AG09309 (cell line): Measurements from ENCODE around the gene CXCR5.
"Not testable (repeated sequence)": the region's sequence is repeated elsewhere in the genome, so short reads cannot be mapped to it uniquely, and the experiment has no call there.

Experiments
- DNase-seq: peaks from one replicate; pipeline ENCODE4 v3.0.0-alpha.2; 2010; ENCODE audit warnings: low read depth
- H3K4me3 ChIP-seq: 2 replicates; pipeline ENCODE4 v1.5.1; 2011; ENCODE audit warnings: mild to moderate bottlenecking, low read depth, low read length, moderate library complexity; ENCODE audit not compliant: control insufficient read depth
- TF ChIP-seq, protein P1 (sequence below): IDR thresholded peaks from 2 replicates; pipeline ENCODE4 v1.5.1; 2011; ENCODE audit warnings: mild to moderate bottlenecking, low read depth, low read length, inconsistent platforms; ENCODE audit not compliant: insufficient read depth, control insufficient read depth; ENCODE audit errors: missing control alignments

The CXCR5 gene, protein sequence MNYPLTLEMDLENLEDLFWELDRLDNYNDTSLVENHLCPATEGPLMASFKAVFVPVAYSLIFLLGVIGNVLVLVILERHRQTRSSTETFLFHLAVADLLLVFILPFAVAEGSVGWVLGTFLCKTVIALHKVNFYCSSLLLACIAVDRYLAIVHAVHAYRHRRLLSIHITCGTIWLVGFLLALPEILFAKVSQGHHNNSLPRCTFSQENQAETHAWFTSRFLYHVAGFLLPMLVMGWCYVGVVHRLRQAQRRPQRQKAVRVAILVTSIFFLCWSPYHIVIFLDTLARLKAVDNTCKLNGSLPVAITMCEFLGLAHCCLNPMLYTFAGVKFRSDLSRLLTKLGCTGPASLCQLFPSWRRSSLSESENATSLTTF

DNA sequence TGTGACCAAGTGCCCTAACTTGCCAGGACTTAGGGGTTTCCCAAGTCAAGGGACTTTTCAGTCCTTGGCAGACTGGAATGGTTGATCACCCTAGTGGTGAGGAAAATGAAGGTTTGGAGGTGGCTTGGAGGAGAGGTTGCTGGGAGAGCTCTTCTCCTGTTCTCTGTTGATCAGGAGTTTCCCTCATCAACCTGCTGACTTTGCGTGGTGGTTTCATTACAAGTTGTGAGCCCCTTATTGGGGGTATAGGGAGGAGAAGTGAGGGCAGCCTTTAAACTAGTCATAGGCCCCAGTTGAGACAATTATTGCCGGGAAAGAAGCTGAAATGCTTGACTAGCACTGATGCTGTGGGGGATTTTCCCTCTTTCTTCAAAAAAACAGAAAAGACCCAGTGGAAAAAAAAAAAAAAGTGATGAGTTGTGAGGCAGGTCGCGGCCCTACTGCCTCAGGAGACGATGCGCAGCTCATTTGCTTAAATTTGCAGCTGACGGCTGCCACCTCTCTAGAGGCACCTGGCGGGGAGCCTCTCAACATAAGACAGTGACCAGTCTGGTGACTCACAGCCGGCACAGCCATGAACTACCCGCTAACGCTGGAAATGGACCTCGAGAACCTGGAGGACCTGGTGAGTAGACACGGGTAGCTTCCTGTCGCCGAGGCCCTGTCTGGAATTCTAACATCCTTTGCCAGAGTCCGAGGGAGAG is at the start of gene CXCR5:
CXCR5 (plus strand) TSS at position 525 of the 704 bp plus-strand sequence; CDS start at position 575, 50 bp downstream.
- DNase-seq, result no peak
- no peak within 1 kb of the TSS for H3K4me3 ChIP-seq
- TF ChIP-seq, protein P1, sequence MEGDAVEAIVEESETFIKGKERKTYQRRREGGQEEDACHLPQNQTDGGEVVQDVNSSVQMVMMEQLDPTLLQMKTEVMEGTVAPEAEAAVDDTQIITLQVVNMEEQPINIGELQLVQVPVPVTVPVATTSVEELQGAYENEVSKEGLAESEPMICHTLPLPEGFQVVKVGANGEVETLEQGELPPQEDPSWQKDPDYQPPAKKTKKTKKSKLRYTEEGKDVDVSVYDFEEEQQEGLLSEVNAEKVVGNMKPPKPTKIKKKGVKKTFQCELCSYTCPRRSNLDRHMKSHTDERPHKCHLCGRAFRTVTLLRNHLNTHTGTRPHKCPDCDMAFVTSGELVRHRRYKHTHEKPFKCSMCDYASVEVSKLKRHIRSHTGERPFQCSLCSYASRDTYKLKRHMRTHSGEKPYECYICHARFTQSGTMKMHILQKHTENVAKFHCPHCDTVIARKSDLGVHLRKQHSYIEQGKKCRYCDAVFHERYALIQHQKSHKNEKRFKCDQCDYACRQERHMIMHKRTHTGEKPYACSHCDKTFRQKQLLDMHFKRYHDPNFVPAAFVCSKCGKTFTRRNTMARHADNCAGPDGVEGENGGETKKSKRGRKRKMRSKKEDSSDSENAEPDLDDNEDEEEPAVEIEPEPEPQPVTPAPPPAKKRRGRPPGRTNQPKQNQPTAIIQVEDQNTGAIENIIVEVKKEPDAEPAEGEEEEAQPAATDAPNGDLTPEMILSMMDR, result no peak

DNA sequence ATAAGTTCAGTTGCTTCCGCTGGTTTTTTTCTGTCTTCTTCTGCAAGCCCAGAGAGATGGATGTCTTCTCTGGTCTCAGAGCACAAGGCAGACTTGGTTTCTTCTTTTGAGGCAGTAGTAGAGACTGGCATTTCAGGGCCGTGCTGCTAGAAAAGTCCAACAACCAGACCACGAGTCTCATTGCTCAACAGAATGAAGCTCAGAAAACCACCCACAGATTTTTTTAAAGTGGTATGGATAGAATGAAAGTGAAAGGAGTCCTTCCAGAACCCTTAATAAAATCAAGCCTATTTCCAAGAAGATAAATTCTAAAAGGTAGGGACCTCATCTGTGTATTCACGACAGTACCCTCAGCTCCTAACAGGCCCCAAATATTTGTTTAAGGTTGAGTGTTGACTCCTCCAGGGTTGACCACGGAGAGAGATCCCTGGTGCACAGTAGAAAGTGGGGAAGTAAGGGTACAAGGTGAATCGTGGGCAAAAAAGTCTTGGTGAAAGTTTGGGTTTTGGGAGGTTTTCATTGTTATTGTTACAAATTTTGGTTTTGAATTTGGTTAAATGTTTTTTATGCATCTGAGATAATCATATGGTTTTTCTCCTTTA is 49.2 kb upstream of the CXCR5 start:
- peak; percentile 4 for DNase-seq
- H3K4me3 ChIP-seq, result no peak overlapping the region
- TF ChIP-seq, protein P1, result no peak

DNA sequence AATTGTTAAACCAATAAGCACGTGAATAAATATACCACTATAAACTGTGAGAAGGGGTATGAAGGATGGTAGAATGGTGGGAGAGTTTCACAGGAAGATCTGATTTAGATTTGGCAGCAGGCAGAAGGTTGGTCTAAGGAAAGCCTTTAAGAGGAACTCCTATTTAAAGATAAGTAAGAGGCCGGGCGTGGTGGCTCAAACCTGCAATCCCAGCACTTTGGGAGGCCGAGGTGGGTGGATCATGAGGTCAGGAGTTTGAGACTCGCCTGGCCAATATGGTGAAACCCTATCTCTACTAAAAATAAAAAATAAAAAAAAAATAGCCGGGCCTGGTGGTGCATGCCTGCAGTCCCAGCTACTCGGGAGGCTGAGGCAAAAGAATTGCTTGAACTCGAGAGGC is 45.8 kb upstream of the CXCR5 start:
- H3K4me3 ChIP-seq, result no peak overlapping the region
- DNase-seq, result no peak
- TF ChIP-seq, protein P1, result no peak

DNA sequence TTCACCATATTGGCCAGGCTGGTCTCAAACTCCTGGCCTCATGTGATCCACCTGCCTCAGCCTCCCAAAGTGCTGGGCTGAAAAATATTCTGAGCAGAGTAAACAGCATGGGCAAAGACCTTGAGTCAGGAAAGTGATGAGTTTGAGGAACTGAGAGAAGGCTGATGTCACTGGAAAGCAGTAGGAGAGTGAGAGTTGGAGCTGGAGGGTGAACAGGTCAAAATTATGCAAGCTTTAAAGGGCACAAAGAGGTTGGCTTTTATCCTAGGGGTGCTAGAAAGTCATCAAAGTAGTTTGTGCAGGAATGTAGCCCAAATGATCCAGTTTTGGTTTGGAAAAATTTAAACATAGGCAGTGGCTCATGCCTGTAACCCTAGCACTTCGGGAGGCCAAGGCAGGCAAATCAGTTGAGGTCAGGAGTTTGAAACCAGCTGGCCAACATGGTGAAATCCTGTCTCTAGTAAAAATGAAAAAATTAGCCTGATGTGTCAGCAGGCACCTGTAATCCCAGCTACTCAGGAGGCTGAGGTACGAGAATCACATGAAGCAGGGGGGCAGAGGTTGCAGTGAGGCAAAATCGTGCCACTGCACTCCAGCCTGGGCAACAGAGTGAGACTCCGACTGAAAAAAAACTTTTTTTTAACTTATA is 44.7 kb upstream of the CXCR5 start:
- no peak overlapping the region for H3K4me3 ChIP-seq
- TF ChIP-seq, protein P1, result no peak
- DNase-seq, result no peak

DNA sequence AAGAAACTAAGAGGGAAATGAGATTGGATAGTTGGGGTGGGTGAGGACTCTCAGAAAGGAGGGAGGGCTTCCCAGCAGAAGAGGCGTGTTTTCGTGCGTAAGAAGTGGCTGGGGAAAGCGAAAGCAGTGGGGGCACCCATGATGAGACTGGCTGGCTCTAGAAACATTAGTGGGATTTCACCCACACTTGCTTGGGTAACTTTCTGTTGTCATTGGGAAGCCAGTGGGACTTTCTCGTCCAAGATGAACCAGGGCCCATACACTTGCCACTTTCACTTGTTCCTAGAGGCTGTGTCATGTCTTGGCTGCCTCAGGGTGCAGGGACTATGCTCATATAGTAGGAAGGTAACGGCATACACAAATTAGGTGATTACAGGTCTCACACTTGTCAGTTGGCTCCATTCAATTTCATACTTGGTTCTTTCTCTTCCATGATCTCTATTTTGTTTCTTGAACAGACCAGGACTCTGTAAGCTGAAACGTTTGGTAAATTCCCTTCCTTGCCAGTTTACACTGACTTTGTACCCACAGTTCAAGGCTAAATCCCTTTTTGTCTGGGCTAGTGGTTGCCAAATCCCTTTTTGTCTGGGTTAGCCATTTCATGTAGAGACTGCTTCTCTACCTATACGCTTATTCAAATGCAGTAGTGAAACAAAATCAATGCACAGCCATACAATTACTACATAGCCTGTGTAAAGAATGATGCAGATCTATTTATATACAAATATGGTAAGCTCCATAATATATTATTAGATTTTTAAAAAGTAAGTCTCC is 42.0 kb upstream of the CXCR5 start:
- no peak for DNase-seq
- TF ChIP-seq, protein P1, result no peak
- H3K4me3 ChIP-seq, result no peak overlapping the region

DNA sequence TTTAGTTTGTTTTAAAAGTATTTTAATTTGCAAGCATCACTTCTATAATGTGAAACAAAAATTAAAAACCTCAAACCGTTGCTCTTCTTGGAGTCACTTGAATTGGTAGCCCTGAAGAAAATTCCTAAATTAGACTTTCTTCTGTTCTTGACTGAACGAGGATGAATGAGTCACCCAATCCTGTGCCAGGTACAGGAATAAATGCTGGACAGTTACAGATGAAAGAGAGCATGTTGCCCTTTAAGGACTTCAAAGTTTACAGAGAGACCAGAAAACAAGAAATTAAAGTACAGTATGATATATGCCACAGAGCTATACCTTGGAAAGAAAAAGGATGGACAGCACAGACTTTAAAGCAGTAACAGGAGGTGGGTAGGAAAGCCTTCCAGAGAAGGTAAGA is 41.3 kb upstream of the CXCR5 start:
- TF ChIP-seq, protein P1, result no peak
- no peak overlapping the region for H3K4me3 ChIP-seq
- DNase-seq, result no peak

DNA sequence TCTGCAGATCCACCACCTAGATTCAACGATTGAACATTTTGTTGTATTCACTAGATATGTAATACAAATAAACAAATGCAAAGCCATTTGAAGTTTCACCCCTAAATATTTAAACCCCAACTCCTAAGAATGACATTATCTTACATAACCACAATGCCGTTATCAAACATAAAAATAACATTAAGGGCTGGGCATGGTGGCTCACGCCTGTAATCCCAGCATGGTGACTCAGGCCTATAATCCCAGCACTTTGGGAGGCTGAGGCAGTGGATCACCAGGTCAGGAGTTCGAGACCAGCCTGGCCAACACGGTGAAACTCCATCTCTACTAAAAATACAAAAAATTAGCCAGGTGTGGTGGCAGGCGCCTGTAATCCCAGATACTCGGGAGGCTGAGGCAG is 40.8 kb upstream of the CXCR5 start:
- not testable (repeated sequence) for DNase-seq, H3K4me3 ChIP-seq
